ENCODE results near the gene ARSJ. TPM values are rescaled to one million over a fixed set of nuclear protein-coding genes. Genes with fewer than 3 reads are reported as not detected.
"Not testable (repeated sequence)": the region's sequence is repeated elsewhere in the genome, so short reads cannot be mapped to it uniquely, and the experiment has no call there.

The ARSJ gene
- total RNA-seq, 1 donor from 2014 or later, result 28.5 TPM

DNA sequence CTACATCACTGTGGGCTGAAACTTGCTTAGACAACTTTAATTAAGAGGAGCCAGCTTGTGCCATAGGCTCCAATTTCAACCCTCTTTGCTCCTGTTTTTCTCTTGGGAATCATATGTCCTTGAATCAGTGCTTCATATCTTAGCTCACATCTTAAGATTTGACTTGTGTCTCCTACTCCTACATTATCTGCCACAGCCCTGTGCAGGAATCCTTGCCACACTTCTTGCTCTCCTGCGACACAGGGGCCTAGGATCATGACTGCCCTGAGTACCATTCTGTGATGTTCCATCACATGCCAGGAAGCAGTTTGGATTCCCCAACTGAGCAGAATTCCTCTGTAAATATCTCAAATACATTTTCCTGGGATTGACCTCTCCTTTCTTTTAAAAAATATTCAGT lies 36.4 kb downstream of the ARSJ start:
- DNase-seq (ENCODE audit: low read depth), result no peak
- H3K4me3 ChIP-seq (ENCODE audit: low read depth, low read length), result no peak overlapping the region
- no peak for TF ChIP-seq CTCF (conservative IDR thresholded peaks at IDR 0.05; ENCODE audit: low read depth, low read length)

DNA sequence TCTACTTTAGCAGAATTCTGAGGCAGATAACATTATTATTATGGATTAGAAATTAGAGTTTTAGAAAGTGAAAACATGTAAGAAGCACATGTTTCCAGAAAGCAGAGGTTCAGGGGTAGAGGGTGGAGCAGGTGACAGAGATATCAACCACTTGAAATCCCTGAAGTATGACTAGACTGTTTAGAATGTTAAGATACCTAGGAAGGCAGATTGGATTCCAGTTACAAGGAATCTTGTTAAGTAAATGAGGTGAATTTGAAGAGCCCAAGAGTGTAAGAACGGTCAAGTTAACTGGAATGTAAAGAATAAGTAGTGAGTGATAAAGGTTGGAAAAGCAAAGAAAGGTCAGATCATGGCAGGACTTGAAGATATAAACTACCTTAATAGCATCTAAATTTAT lies 37.6 kb downstream of the ARSJ start:
- no peak overlapping the region for H3K4me3 ChIP-seq (ENCODE audit: low read depth, low read length)
- TF ChIP-seq CTCF (conservative IDR thresholded peaks at IDR 0.05; ENCODE audit: low read depth, low read length), result no peak
- DNase-seq (ENCODE audit: low read depth), result no peak

- not testable (repeated sequence) for H3K4me3 ChIP-seq (ENCODE audit: low read depth, low read length); DNase-seq (ENCODE audit: low read depth)
Observed at GRCh38 chr4:113940103-113940502, 39.3 kb downstream of the ARSJ start.

DNA sequence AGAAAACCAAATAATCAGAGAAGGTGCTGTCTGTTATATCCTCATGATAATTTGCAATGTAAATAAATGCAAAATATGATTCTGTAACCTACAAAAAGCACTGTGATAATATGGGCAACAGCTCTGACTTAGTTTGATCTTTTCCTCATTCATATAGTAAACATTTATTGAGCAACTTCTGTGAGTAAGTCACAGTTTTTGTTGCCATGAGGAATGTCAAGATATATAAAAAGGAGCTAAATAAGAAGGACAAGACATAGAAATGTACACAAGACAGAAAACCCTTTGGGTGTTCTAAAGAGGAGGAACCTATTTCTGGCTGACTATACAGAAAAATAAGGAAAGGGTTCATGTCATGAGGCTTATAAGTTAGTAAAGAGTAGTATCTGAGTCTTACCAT lies 44.3 kb downstream of the ARSJ start:
- no peak overlapping the region for H3K4me3 ChIP-seq (ENCODE audit: low read depth, low read length)
- DNase-seq (ENCODE audit: low read depth), result no peak
- TF ChIP-seq CTCF (conservative IDR thresholded peaks at IDR 0.05; ENCODE audit: low read depth, low read length), result no peak

- H3K4me3 ChIP-seq (ENCODE audit: low read depth, low read length); DNase-seq (ENCODE audit: low read depth): not testable (repeated sequence)
Observed at GRCh38 chr4:113924706-113925105, 54.7 kb downstream of the ARSJ start.

- no peak for TF ChIP-seq CTCF (conservative IDR thresholded peaks at IDR 0.05; ENCODE audit: low read depth, low read length)
- H3K4me3 ChIP-seq (ENCODE audit: low read depth, low read length), result peak overlapping the region; percentile 22
- peak; percentile 67 for DNase-seq (ENCODE audit: low read depth)
Observed at GRCh38 chr4:113921089-113921794, 58.2 kb downstream of the ARSJ start.

DNA sequence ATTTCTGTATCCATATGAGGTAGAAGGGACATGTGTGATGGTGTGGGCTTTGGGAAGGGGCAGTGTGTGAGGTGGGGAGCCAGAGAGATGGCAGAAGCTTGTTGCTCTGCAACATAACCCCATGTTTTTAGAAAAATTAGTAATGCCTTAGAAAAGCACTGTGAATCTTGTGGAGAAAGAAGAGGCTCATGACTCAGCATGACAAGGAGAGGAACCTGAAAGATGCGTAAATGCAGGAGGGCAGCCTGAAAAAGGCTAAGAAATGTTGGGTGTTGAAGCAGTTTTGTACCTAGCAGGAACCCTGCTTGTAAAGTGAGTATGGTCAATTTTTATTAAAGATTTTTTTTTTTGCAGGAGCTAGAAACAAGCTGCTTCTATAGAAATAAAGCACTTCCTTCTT lies 59.8 kb downstream of the ARSJ start:
- TF ChIP-seq CTCF (conservative IDR thresholded peaks at IDR 0.05; ENCODE audit: low read depth, low read length), result no peak
- DNase-seq (ENCODE audit: low read depth), result no peak

DNA sequence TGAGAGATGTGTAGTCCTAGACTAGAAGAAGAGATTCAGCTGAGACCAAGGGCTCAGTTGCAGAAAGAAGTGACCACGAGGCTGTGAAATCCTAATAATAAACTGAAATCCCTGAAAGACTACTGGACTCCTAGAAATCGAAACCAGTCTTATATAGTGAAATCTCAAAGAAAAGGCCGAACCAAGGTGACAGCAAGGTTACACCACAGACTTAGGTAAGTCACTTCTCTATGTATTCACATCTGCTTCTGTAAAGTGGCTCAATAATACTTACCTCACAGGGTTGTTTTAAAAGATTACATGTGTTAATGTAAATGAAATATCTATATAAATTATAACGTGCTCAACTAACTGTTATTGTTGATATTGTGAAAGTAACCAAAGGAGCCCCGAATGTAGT lies 60.3 kb downstream of the ARSJ start:
- DNase-seq (ENCODE audit: low read depth), result no peak
- H3K4me3 ChIP-seq (ENCODE audit: low read depth, low read length), result no peak overlapping the region
- TF ChIP-seq CTCF (conservative IDR thresholded peaks at IDR 0.05; ENCODE audit: low read depth, low read length), result no peak

More for the DNA sequence above, 59.8 kb downstream of the ARSJ start:
- no peak overlapping the region for H3K4me3 ChIP-seq (ENCODE audit: low read depth, low read length)
